Superior temporal gyrus (tissue), 1 donor: ENCODE data around the gene LARP4B.

Experiments
- DNase-seq: peaks from one replicate; pipeline ENCODE4 v3.0.0-alpha.2; 2016; ENCODE audit errors: extremely low spot score

LARP4B gene

GRCh38 chr10:931326-932318 is at the start of gene LARP4B:
Gene LARP4B (minus strand): TSS chr10:931705. CDS start chr10:885721, 45,984 bp downstream.
- peak; percentile 97 for DNase-seq

GRCh38 chr10:980468-981093 is 49.1 kb upstream of the LARP4B start:
- DNase-seq = no peak

- DNase-seq = no peak
Measured at GRCh38 chr10:978826-979421, 47.4 kb upstream of the LARP4B start.

- no peak for DNase-seq
Measured at GRCh38 chr10:976316-976715, 44.8 kb upstream of the LARP4B start.

- no peak for DNase-seq
Measured at GRCh38 chr10:974785-975074, 43.2 kb upstream of the LARP4B start.

- no peak for DNase-seq
Measured at GRCh38 chr10:974038-974784, 42.7 kb upstream of the LARP4B start.

GRCh38 chr10:972763-973162 is 41.3 kb upstream of the LARP4B start:
- DNase-seq = no peak

GRCh38 chr10:971613-972012 is 40.1 kb upstream of the LARP4B start:
- DNase-seq = no peak

GRCh38 chr10:971150-971542 is 39.6 kb upstream of the LARP4B start:
- no peak for DNase-seq

- no peak for DNase-seq
Measured at GRCh38 chr10:970311-971149, 39.0 kb upstream of the LARP4B start.

- DNase-seq = no peak
Measured at GRCh38 chr10:969473-970150, 38.1 kb upstream of the LARP4B start.

- no peak for DNase-seq
Measured at GRCh38 chr10:968546-969199, 37.2 kb upstream of the LARP4B start.

GRCh38 chr10:966466-967235 is 35.1 kb upstream of the LARP4B start:
- DNase-seq = no peak

GRCh38 chr10:964988-965417 is 33.5 kb upstream of the LARP4B start:
- no peak for DNase-seq

GRCh38 chr10:964321-964987 is 32.9 kb upstream of the LARP4B start:
- DNase-seq = no peak

- DNase-seq = no peak
Measured at GRCh38 chr10:963655-964054, 32.1 kb upstream of the LARP4B start.

- no peak for DNase-seq
Measured at GRCh38 chr10:963186-963585, 31.7 kb upstream of the LARP4B start.

GRCh38 chr10:962342-962741 is 30.8 kb upstream of the LARP4B start:
- DNase-seq = no peak

GRCh38 chr10:958856-959255 is 27.4 kb upstream of the LARP4B start:
- DNase-seq = no peak
